Neural cell (in vitro differentiated cells): ENCODE measurements around the gene SFN. TPM values are rescaled to one million over a fixed set of nuclear protein-coding genes. Genes with fewer than 3 reads are reported as not detected.

Source experiments
- H2AFZ ChIP-seq: fragments of 200-600, 300-800 bp; sonication (generic), shearing (Covaris generic); 2 replicates; pipeline ENCODE4 v1.6.0; 2014; ENCODE audit warnings: low read depth, mild to moderate bottlenecking, antibody characterized with exemption, low read length, moderate library complexity
- H3F3A ChIP-seq: fragments of 200-600 bp; shearing (Covaris generic); 2 replicates; pipeline ENCODE4 v1.6.1; 2016; ENCODE audit warnings: mild to moderate bottlenecking, moderate library complexity, mixed read lengths, antibody characterized with exemption, low read length; ENCODE audit not compliant: insufficient read depth, poor library complexity, severe bottlenecking
- H3K27ac ChIP-seq: fragments of 200-600, 300-800 bp; sonication (generic), shearing (Covaris generic); 2 replicates; pipeline ENCODE4 v1.5.1; 2014; ENCODE audit warnings: mild to moderate bottlenecking, low read length, moderate library complexity
- H3K27me3 ChIP-seq: fragments of 300-800, 200-600 bp; sonication (generic), shearing (Covaris generic); 2 replicates; pipeline ENCODE4 v1.6.0; 2014; ENCODE audit warnings: mild to moderate bottlenecking, low read depth, low read length, moderate library complexity; ENCODE audit not compliant: insufficient read depth
- H3K36me3 ChIP-seq: fragments of 300-800, 200-600 bp; sonication (generic), shearing (Covaris generic); 2 replicates; pipeline ENCODE4 v1.5.1; 2014; ENCODE audit warnings: mild to moderate bottlenecking, antibody characterized with exemption, low read length, moderate library complexity; ENCODE audit not compliant: insufficient read depth
- H3K4me2 ChIP-seq: fragments of 300-800, 200-600 bp; sonication (generic), shearing (Covaris generic); 2 replicates; pipeline ENCODE4 v1.6.0; 2014; ENCODE audit warnings: mild to moderate bottlenecking, low read length
- H3K4me3 ChIP-seq: fragments of 300-800, 200-600 bp; sonication (generic), shearing (Covaris generic); 2 replicates; pipeline ENCODE4 v1.5.1; 2014; ENCODE audit warnings: mild to moderate bottlenecking, low read length, moderate library complexity
- H3K79me2 ChIP-seq: fragments of 200-600 bp; shearing (Covaris generic); replicated peaks from 2 replicates; pipeline ENCODE4 v1.6.0; 2014; ENCODE audit warnings: mild to moderate bottlenecking, low read length, moderate library complexity; ENCODE audit not compliant: insufficient read depth
- H3K9ac ChIP-seq: fragments of 300-800, 200-600 bp; sonication (generic), shearing (Covaris generic); 2 replicates; pipeline ENCODE4 v1.6.1; 2016; ENCODE audit warnings: mild to moderate bottlenecking, low read length, mixed read lengths
- H3K9me2 ChIP-seq: fragments of 200-600 bp; shearing (Covaris generic); 2 replicates; pipeline ENCODE4 v1.6.1; 2016; ENCODE audit warnings: mild to moderate bottlenecking, low read length, mixed read lengths; ENCODE audit not compliant: insufficient read depth
- H3K9me3 ChIP-seq: fragments of 200-600, 300-800 bp; sonication (generic), shearing (Covaris generic); 2 replicates; pipeline ENCODE4 v1.6.1; 2016; ENCODE audit warnings: mild to moderate bottlenecking, mixed run types, low read length, moderate library complexity, mixed read lengths
- H4K20me1 ChIP-seq: fragments of 200-600 bp; shearing (Covaris generic); 2 replicates; pipeline ENCODE4 v1.6.1; 2016; ENCODE audit warnings: mild to moderate bottlenecking, mixed run types; ENCODE audit not compliant: insufficient read depth
- CTCF ChIP-seq: fragments of 450-650 bp; IDR thresholded peaks from 2 replicates; pipeline ENCODE4 v1.5.1; 2014; ENCODE audit warnings: antibody characterized with exemption, mild to moderate bottlenecking, moderate library complexity; ENCODE audit not compliant: poor library complexity, severe bottlenecking
- EP300 ChIP-seq: fragments of 450-650 bp; conservative IDR thresholded peaks from 2 replicates; pipeline ENCODE4 v1.6.1; 2014; ENCODE audit warnings: antibody characterized with exemption, mild to moderate bottlenecking, moderate library complexity; ENCODE audit not compliant: poor library complexity, severe bottlenecking
- EZH2 ChIP-seq: fragments of 200-600, 300-800 bp; shearing (Covaris generic), sonication (generic); IDR thresholded peaks from 2 replicates; pipeline ENCODE4 v1.6.1; 2014; ENCODE audit warnings: antibody characterized with exemption, low read length, borderline replicate concordance, mild to moderate bottlenecking; ENCODE audit not compliant: insufficient read depth, poor library complexity, severe bottlenecking
- MXI1 ChIP-seq: fragments of 450-650 bp; conservative IDR thresholded peaks from 2 replicates; pipeline ENCODE4 v1.6.1; 2014; ENCODE audit warnings: antibody characterized with exemption, mild to moderate bottlenecking; ENCODE audit not compliant: poor library complexity, severe bottlenecking
- POLR2AphosphoS5 ChIP-seq: IDR thresholded peaks from 2 replicates; pipeline ENCODE4 v1.6.1; 2012
- RAD21 ChIP-seq: fragments of 450-650 bp; conservative IDR thresholded peaks from 2 replicates; pipeline ENCODE4 v1.6.1; 2014; ENCODE audit warnings: antibody characterized with exemption, mild to moderate bottlenecking, moderate library complexity
- SMC3 ChIP-seq: fragments of 450-650 bp; conservative IDR thresholded peaks from 2 replicates; pipeline ENCODE4 v1.6.1; 2014; ENCODE audit warnings: antibody characterized with exemption, mild to moderate bottlenecking, moderate library complexity; ENCODE audit not compliant: poor library complexity
- TAF1 ChIP-seq: IDR thresholded peaks from 2 replicates; pipeline ENCODE4 v1.6.1; 2012; ENCODE audit warnings: low read depth
- polyA plus RNA-seq: library from polyadenylated mRNA; depleted of rRNA; stranded (reverse); fragments of >200 nt; gene quantifications from 2 replicates; pipeline ENCODE4 v1.2.3, GENCODE V29; 2014
- TF ChIP-seq, protein P1 (sequence below): IDR thresholded peaks from 2 replicates; pipeline ENCODE4 v1.6.1; 2012; ENCODE audit warnings: borderline replicate concordance

The SFN gene
- polyA plus RNA-seq, 1 donor from 2014 or later: 0.25 TPM

GRCh38 chr1:26827663-26828062, 35.3 kb upstream of the SFN start:
- no peaks in the 10 kb centered on the region for H3K36me3 ChIP-seq
- TF ChIP-seq POLR2AphosphoS5 (no peak), SMC3 (no peak), TAF1 (no peak), CTCF (no peak), RAD21 (no peak), MXI1 (no peak), EZH2 (no peak)
- TF ChIP-seq, protein P1, sequence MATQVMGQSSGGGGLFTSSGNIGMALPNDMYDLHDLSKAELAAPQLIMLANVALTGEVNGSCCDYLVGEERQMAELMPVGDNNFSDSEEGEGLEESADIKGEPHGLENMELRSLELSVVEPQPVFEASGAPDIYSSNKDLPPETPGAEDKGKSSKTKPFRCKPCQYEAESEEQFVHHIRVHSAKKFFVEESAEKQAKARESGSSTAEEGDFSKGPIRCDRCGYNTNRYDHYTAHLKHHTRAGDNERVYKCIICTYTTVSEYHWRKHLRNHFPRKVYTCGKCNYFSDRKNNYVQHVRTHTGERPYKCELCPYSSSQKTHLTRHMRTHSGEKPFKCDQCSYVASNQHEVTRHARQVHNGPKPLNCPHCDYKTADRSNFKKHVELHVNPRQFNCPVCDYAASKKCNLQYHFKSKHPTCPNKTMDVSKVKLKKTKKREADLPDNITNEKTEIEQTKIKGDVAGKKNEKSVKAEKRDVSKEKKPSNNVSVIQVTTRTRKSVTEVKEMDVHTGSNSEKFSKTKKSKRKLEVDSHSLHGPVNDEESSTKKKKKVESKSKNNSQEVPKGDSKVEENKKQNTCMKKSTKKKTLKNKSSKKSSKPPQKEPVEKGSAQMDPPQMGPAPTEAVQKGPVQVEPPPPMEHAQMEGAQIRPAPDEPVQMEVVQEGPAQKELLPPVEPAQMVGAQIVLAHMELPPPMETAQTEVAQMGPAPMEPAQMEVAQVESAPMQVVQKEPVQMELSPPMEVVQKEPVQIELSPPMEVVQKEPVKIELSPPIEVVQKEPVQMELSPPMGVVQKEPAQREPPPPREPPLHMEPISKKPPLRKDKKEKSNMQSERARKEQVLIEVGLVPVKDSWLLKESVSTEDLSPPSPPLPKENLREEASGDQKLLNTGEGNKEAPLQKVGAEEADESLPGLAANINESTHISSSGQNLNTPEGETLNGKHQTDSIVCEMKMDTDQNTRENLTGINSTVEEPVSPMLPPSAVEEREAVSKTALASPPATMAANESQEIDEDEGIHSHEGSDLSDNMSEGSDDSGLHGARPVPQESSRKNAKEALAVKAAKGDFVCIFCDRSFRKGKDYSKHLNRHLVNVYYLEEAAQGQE: no peak
- H3K27ac ChIP-seq: no peak overlapping the region
- H3K9me2 ChIP-seq: no peaks in the 10 kb centered on the region
- no peaks in the 10 kb centered on the region for H3F3A ChIP-seq
- H3K9me3 ChIP-seq: no peaks in the 10 kb centered on the region
- H3K9ac ChIP-seq: peak overlapping the region; percentile 82
- no peaks in the 10 kb centered on the region for H4K20me1 ChIP-seq
- no peaks in the 10 kb centered on the region for H3K27me3 ChIP-seq
- peak overlapping the region; percentile 65 for H3K4me2 ChIP-seq
- H2AFZ ChIP-seq: peak overlapping the region; percentile 21
- H3K4me3 ChIP-seq: peak overlapping the region; percentile 78
- H3K79me2 ChIP-seq: peaks cover 32% of the 10 kb centered on the region

GRCh38 chr1:26828411-26828991, 34.4 kb upstream of the SFN start:
- Histone ChIP-seq H3K9me2 (no peaks in the 10 kb centered on the region), H3F3A (no peaks in the 10 kb centered on the region), H2AFZ (no peak overlapping the region), H3K36me3 (no peaks in the 10 kb centered on the region), H3K9me3 (no peaks in the 10 kb centered on the region), H3K27ac (no peak overlapping the region), H3K4me2 (no peak overlapping the region), H3K9ac (no peak overlapping the region), H4K20me1 (no peaks in the 10 kb centered on the region), H3K79me2 (peaks cover 32% of the 10 kb centered on the region), H3K27me3 (no peaks in the 10 kb centered on the region), H3K4me3 (peak overlapping the region; percentile 39)
- no peak for TF ChIP-seq MXI1
- TF ChIP-seq RAD21: no peak
- TF ChIP-seq EP300: no peak
